ENCODE data around the gene MORN5.

MORN5 gene

GRCh38 chr9:122126331-122127261 is 33.1 kb upstream of the MORN5 start:
- TF ChIP-seq, protein P1, sequence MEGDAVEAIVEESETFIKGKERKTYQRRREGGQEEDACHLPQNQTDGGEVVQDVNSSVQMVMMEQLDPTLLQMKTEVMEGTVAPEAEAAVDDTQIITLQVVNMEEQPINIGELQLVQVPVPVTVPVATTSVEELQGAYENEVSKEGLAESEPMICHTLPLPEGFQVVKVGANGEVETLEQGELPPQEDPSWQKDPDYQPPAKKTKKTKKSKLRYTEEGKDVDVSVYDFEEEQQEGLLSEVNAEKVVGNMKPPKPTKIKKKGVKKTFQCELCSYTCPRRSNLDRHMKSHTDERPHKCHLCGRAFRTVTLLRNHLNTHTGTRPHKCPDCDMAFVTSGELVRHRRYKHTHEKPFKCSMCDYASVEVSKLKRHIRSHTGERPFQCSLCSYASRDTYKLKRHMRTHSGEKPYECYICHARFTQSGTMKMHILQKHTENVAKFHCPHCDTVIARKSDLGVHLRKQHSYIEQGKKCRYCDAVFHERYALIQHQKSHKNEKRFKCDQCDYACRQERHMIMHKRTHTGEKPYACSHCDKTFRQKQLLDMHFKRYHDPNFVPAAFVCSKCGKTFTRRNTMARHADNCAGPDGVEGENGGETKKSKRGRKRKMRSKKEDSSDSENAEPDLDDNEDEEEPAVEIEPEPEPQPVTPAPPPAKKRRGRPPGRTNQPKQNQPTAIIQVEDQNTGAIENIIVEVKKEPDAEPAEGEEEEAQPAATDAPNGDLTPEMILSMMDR (IDR thresholded peaks at IDR 0.05), result no peak

DNA sequence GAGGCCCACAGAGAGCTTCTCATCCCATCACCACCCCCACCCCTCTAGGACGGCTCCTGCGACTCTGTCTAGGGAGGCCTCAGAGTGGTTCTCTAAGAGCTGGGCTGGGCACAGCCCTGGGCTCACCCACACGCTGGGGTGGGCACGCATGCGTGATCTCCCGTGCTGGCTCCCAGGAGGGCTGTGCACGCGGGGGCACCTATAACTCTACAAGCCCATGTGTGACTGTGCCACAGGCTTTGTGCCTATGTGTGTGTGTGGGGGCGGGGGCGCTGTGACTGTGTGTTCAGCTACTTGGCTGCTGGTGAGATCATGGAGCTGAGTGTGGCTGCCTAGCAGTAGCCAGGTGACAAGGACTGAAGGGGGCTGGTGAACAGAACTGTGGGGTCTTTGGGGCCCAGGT is 32.3 kb upstream of the MORN5 start:
- TF ChIP-seq, protein P1 (IDR thresholded peaks at IDR 0.05), result no peak

- TF ChIP-seq, protein P1 (IDR thresholded peaks at IDR 0.05), result no peak
These were observed 31.4 kb upstream of the MORN5 start for GRCh38 chr9:122128007-122128968.

- TF ChIP-seq, protein P1 (IDR thresholded peaks at IDR 0.05), result no peak
These were observed 30.8 kb upstream of the MORN5 start for GRCh38 chr9:122128969-122129343.

DNA sequence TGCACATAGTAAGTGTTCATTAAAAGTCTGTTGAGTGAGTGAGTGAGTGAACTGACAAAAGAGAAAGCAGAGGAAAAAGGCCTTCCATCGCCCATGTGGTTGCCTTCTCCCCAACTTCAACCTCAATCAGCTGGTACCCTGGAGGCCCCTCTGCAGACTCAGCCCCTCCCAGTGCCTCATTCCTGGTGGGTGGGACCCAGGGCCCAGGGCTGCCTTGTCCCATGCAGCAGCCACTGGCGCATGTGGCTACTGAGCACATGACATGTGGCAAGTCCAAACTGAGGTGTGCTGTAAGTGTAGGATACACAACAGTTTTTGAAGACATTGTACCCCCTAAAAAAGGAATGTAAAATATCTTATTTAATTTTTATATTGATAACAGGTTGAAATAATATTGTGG is 29.7 kb upstream of the MORN5 start:
- TF ChIP-seq, protein P1 (IDR thresholded peaks at IDR 0.05), result no peak

DNA sequence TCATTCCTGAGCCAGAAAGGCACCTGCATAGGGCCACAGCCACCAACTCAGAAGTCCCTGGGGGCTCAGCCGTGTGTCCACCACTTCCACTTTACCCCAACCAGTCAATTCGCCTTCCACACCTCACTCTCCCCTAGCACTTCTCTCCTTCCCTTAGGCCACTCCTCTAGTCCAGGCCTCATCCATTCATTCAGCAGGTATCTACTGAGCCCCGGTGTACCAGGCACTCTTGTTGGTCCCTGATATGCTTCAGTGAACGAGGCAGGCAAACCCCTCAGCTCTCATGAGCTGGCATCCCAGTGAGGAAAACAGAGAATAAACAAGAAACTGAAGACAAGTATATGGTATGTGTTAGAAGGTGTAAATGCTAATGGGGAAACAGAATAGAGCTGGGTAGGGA is 28.9 kb upstream of the MORN5 start:
- TF ChIP-seq, protein P1 (IDR thresholded peaks at IDR 0.05), result no peak

GRCh38 chr9:122131401-122132001 is 28.2 kb upstream of the MORN5 start:
- TF ChIP-seq, protein P1 (IDR thresholded peaks at IDR 0.05), result no peak

All from LNCAP (cell line).